Amniotic stem cell (primary cell): ENCODE measurements around the gene FIGNL1.
A peak's percentile ranks its signal among the peaks of the same experiment; 100 is the strongest.
"Not testable (repeated sequence)": the region's sequence is repeated elsewhere in the genome, so short reads cannot be mapped to it uniquely, and the experiment has no call there.

Source experiments
- DNase-seq: peaks from one replicate; lab custom pipeline; 2025; lab: John Stamatoyannopoulos, UW

Gene FIGNL1

DNA sequence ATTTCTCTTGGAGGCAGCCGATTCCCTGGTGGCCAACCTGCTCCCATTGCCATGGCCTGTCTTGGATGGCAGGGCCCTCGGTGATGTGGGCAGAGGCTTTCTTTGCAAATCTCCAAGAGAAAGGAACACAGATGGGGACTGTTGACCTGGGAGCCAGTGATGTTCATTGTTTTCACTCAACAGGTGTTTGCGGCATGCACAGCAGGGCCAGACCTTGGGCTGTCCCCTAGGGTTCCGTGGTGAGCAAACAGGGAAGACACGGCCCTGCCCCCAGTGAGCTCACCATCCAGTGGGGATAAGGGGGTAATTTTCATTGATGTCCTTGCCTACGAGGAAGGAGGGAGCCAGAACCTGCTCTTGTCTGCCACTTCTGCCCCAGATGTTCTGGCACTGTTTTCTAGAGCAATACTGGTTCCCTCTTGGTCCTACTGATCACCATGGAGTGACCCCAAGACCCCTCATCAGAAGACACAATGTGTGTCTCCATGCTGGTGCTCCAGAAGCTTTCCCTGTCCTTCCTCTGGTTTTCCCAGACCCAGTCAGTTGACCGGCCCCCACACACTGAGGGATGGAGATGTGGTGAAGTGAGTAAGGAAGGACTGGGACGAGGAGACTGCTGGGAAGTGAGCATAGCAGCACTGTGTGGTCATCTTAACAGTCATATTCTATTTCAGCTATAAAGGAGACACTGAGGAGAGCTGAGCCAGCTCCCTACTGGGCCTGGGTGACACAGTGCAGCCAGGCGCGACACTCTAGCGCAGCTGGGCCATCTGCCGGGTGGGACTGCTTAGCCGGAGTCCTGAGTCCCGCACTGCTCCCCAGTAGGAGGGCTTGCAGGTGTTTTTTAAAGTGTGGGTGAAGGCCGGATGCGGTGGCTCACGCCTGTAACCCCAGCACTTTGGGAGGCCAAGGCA lies 20.4 kb upstream of the FIGNL1 start:
- DNase-seq: no peak

DNA sequence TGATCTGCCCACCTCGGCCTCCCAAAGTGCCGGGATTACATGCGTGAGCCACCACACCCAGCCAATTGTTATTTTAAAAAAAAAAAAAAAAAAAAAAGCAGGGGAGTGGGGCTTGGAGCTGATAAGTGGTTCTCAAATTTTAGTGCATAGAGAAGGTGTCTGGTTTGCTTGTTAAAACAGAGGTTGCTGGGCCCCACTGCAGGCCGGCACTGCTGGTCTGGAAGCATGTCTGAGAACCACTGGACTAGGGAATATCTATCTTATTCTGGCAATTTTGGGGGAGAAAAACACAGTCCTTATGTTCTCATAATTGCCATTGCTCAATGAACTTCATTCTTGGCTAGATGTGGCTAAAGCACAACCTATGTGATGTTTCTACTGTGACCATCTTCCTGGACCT lies 19.0 kb upstream of the FIGNL1 start:
- DNase-seq: no peak

DNA sequence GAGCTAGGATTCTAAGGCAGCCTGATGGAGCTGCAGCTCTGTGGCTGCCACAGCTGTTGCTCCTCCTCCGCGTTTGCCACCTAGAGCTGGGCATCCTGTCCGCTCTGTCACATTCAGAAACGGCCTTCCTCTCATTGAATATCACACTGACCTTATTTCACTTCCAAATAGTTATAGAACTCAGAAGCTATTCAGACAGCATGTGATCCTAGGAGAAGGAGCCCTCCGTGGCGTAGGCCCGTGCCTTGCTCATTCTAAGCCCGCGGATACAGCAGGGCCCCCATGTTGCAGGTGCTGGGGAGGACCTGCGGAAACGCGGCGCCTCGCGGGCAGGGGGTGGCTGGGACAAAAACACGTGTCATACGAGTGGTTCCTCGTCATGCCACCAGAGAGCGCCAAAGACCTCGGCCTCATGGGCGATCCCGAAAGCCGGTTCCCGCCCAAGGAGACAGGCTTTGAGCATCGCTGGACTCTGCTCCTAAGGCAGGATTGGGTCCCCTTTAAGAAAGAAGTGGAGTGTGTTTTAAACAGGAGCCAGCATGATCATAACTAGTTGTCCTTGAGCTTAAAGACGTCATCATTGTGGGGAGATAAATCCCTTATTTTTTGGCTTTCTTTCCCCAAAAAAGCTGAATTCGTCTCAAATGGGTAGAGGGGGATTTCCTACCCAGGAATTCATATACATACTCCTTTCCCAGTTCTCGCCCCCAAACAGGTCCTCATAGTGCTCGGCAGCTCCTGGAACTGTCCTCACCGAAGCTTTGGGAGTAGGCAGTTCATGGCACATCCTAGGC lies 17.9 kb upstream of the FIGNL1 start:
- peak; percentile 59 for DNase-seq

DNA sequence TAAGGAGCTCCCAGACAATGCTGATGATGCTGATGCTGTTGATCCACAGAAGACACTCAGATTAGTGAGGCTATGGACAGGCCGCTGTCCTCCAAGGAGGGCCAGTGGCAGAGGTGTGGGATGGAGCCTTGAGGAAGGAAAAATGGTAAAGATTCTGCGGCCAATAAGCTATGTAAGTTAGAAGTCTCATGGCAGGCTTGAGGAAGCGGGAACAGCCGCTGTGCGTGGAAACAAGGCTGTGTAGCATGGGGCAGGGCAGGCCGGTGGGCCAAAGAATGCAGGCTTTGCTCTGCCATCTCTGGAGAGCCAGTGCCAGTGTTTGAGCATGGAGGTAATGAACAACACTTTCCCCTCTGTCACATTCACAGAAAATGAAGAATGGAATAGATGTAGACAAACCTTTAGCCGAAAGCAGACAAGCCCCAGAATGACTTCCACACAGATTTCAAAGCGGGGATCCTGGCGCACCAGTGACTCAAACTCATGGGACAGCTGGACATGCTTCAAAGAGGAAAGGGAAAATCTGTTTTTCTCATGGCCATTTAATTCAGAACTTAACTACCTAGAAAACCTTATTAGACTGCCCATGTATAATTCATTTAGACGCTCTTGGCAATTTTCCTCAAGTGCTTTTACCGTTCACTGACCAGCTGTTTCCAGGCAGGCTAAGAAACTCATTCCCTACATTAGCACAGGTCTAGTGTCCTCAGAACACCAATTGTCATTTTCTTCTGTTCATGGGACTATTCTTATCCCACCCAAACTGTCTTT lies 16.9 kb upstream of the FIGNL1 start:
- DNase-seq: no peak

DNA sequence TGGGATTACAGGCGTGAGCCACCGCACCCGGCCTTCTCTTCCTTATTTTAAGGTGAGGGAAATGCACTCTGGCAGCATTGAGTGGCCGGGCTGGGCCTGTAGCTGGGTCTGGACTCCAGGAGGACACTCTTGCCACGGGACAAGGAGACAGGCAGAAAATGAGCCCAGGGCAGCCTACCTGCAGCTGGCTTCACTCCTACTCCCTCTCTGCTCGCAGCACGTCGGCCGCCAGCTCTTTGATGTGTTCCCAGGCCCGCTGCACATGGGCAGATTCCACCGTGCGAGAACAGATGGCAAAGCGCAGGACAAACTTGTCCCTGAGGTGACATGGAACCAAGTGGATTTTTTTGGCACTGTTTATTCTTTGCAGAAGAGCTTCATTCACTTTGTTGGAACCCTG lies 12.9 kb upstream of the FIGNL1 start:
- no peak for DNase-seq

DNA sequence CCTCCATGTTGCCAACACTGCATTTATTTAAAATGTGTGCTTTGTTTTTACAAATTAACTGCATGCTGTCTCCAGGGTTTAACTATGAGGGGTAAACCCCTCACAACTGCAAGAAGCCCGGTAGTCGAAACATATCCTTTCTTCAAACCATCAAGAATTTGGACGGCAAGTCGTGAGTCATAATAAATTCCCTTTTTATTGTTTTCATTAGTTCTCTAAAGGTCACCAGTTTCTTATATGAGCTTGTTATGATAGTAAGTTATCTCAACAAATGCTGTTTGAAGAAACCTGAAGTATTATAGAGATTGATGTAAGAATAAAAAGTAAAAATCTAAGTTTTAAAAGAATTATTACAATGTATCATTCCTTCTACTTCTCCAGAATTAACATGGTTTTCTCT lies 12.2 kb upstream of the FIGNL1 start:
- no peak for DNase-seq

DNA sequence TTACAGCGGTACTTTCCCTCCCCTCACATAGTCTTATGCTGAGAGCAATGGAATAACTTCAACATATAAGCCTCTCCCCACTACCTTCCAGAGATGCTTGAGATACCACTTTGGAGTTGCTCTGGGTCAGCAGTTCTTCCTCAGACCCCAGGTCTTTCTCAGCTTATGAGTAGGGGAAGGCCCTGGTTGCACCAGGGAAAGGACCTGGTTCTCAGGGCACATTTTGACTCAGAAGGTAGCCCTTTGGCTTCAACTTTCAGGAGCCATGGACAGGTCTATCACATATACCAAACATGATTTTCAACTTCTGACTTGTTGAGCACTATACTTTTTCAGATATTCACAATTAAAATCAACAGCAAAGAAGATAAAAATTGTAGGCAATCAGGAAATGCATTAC lies 11.5 kb upstream of the FIGNL1 start:
- DNase-seq: no peak

DNA sequence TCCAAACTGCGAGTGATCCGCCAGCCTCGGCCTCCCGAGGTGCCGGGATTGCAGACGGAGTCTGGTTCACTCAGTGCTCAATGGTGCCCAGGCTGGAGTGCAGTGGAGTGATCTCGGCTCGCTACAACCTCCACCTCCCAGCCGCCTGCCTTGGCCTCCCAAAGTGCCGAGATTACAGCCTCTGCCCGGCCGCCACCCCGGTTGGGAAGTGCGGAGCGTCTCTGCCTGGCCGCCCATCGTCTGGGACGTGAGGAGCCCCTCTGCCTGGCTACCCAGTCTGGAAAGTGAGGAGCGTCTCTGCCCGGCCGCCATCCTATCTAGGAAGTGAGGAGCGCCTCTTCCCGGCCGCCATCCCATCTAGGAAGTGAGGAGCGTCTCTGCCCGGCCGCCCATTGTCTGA lies 9.0 kb upstream of the FIGNL1 start:
- not testable (repeated sequence) for DNase-seq

DNA sequence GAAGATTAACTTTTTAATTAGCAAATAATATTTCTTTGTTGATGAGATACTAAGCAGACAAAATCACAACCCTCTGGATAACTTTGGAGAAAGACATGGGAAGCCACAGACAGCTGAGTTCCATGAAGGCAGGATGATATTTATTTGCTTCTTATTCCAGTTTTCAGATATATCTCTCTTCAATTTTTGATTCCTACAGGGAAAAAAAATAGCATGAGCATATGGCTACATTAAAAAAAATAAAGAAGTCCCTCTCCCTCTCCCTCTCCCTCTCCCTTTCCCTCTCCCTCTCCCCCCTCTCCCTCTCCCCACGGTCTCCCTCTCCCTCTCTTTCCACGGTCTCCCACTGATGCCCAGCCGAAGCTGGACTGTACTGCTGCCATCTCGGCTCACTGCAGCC lies 8.5 kb upstream of the FIGNL1 start:
- DNase-seq: not testable (repeated sequence)

DNA sequence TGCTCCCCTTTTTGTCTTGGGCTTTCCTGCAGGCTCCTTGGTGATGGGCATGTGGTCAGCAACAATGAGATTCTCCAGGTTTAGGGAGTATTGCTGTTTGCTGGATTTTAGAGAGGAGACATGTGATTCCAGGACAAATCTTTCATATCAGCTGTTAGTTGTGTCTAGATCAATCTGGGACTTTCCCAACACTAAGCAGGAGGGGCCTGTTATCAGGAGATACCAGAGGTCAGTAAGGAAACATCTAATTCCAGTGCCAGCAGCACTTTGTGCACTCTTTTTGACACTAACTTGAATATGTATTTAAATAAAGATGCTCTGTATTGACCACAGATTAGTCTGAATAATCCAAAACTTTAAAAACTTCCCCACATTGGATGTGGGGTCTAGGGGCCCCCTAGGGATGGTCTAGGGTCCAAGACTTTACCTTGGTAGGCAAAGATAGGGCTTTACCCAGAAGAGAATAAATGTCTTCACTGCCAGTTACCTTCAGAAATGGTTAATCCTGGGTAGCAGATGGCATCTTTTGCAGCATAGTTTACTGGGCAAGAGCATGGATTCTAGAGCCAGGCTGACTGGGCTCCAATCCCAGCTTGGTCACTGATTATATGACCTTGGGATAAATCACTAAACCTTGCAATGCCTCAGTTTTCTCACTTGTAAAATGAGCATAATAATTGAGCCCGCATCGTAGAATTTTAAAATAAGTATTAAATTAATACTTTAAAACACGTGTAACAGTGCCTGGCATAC lies 6.4 kb upstream of the FIGNL1 start:
- no peak for DNase-seq

DNA sequence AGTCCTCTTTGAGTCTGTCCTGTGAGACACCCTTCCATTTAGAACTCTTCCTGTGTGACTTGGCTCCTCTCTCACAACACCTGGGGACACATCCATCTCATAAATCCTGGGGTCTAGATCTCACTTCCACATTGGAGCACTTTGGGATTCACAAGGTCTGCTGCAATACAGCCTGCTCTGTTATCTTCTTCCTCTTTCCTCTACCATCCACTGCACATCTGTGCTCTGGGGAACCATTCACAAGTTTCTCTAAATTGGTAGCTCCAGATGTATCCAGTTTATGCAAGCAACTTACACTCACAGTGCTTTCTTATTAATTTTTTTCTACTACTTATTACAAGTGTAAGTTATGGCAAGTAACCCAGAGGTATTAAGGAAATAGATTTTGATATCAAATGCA lies 5.5 kb upstream of the FIGNL1 start:
- no peak for DNase-seq

DNA sequence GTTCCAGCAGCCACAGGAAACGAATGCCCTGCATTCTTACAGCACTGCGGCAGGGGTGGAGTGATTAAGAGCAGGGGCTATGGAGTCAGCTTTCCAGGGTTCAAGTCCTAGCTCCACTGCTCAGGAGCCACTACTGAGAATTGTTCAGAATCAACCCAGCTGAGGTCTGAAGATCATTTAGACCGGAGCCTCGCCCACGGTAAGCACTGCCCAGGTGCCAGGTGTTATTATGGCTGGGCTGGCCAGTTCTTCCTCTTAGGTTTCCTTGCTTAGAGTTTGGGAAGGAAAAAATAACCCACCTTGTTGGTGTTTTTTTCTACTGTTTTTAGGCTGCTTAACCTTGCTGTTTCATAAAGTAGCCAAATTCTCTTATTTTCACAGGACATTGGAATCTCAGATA lies 4.8 kb upstream of the FIGNL1 start:
- no peak for DNase-seq

DNA sequence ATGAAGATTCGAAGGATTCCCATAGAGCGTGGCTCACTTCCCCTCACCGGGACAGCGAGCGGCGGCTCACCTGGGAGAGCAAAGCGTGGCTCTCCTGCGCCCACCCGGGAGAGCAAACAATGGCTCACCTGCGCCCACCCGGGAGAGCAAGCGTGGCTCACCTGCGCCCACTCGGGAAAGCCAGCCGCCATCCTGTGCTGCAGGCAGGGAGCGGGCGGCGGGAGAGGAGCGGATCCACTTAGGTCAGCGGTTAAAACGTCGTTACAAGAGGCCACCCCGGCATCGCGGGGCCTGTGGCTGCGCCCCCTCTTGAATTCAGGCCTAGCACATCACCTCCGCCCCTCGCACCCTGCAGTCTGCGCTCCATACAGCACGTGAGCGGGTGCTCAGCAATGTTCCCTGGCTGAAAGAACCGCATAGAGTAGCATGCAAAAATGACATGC lies 461 bp upstream of the FIGNL1 start:
- DNase-seq: no peak

DNA sequence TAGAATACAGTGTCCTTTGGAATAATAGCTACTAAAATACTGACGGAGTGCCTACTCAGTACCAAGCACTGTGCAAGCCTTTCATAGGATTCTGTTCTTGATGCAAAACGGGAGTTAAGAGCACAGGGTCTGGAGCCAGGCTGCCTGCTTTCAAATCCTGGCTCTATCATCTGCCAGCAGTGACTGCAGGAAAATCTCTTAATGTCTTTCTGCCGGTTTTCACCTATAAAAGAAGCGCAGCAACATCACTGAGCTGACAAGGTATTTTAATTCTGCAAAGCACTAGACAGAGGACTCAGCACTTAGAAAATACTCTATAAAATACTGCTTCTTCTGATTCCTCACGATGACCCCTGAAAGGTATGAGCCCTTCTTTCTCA lies 659 bp downstream of the FIGNL1 start:
- DNase-seq: no peak

DNA sequence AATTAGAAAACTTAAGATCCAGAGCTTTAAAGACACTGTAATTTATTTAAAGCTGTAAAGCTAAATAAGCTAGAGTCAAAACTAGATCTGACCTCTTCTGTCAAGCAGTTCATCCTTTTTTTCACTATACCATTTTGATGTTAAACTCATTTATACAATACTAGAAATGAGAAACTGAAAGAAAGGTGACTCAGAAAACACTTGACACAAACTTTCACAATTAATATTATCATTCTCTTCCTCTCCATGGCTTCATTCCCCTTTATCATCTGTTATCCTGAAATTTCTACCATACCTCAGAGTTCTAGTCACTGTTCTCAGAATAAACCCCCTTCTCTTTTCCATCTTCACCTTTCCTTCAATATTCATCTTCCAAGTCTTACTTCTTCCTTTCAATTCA lies 1.3 kb downstream of the FIGNL1 start:
- no peak for DNase-seq

DNA sequence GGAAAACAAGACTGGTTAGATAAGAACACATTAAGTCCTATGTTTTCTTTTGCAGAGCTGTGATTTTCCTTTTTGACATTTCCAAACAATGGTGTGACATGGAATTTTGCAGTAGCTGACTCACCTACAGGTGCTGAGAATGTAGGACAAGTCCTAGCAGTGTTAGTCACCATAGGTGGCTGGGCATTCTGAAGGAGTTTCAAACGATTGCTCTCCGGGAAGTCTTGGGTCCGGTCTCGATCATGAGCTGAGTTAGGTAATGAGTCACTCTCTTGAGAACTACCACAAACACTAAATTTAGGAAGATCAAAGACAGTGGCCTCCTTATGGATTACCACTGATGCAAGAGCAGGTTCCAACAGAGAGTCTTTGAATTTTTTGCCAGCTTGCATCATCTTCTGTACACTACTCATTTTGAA lies 3.6 kb downstream of the FIGNL1 start:
- DNase-seq: no peak

DNA sequence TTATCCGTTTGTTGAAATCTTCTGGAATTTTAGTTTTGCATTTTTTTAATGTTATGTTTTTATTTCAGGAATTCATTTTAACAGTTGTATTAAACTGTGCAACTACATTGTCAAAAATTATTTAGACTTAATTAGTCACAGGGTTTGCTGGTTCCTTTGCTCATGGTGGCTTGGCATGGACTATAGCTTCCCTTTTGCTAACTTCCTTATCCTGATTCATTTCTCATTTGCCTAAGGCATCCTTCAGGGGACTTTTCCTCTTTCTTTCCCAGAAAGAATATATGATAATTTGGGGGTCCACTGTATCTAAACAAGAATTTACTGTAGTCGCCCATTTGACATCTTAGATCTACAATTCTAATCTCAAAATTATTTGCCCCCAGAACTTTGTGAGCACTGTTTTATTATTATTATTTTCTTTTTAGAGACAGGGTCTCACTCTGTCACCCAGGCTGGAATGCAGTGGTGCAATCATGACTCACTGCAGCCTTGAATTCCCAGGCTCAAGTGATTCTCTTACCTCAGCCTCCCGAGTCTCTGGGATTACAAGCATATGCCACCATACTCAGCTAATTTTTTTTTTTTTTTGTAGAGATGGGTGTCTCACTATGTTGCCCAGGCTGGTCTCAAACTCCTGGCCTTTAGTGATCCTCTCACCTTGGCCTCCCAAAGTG lies 13.9 kb downstream of the FIGNL1 start:
- DNase-seq: peak; percentile 44

DNA sequence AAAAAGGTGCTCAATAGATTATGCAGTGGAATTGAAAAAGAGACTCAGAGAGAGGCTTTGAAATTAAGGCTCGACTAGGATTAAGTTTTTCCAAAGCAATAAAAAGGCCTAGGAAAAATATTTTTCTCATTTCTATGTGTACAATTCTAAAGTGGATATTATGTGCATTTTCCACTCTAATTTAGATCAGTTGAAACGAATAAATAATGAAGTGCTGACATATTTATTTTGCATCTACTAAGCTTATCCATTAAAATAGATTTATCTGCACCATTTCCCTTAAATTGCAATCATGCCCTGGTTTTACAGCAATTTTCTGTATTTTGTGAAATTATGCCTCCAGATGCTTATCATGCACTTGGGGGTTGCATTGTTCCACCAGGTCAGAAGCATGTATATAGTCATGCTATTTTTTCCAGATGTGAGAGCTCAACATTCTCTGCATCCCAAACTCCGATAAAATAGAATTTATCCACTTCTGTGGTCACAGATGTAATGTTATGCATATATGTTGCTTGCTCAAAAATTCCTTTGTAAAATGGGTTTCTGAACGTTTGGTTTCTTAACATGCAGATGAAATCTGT lies 18.3 kb downstream of the FIGNL1 start:
- DNase-seq: no peak

DNA sequence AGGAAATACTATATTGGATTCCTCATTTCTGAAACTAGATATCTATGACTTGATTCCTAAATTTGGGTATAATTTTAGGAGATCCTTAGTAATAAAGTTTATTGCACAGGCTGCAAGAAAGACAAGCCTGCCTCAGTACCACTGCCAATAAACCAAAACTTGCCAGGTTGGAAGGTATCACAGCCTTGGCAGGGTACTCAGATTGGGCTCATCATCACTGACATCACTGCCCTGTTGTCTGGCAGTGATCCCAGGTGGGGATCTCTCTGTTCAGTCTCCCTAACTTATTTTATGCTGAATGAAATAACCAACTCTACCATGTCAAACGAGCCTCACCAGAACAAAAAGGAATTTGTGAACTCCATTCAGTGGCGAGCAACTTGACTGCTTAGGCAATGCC lies 18.8 kb downstream of the FIGNL1 start:
- no peak for DNase-seq

DNA sequence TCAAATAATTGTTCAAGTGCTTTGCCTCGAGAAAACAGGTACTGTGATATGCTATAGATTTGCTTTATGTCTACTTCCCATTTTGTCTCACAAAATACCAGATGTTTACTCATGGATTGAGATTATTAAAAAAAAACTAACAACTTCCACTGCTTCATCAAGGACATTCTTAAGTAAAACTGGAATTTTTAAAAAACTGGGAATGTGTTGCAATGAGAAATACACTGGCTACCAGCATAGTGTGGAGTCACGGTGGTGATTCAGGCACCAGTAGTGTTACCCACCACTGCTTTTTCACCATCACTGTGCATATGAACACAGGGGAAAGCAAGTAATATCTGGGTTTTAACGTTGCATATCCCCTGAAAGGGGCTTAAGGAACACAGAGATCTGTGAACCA lies 21.2 kb downstream of the FIGNL1 start:
- no peak for DNase-seq

DNA sequence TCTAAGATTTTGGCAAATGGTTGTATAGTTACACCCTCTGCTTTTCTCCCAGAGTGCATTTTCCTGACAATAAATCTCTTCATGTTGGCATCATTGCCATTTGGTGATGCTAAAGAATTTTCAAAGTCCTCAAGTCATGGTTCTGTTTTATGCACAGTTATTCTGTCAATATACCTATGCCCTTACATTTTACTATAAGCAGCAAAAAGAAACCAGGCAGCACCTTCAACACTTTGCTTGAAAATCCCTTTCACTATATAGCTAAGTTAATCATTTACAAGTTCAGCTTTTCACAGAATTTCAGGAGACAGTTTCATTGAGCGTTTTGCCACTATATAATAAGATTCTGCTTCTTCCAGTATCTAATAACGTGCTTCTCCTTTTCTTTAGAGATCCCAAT lies 22.6 kb downstream of the FIGNL1 start:
- no peak for DNase-seq
